ENCODE measurements around the gene MRPL32.

The MRPL32 gene

GRCh38 chr7:42928754-42929153, 3.4 kb upstream of the MRPL32 start:
- DNase-seq = no peak

GRCh38 chr7:42929449-42929848, 2.7 kb upstream of the MRPL32 start:
- no peak for DNase-seq

- DNase-seq = no peak
Observed at GRCh38 chr7:42930889-42931288, 1.3 kb upstream of the MRPL32 start.

- peak; percentile 10 for DNase-seq
Observed at GRCh38 chr7:42931447-42931833, 736 bp upstream of the MRPL32 start.

GRCh38 chr7:42932811-42933591, 825 bp downstream of the MRPL32 start:
- DNase-seq = no peak

- no peak for DNase-seq
Observed at GRCh38 chr7:42934291-42934690, 2.1 kb downstream of the MRPL32 start.

GRCh38 chr7:42935861-42936260, 3.7 kb downstream of the MRPL32 start:
- no peak for DNase-seq

- no peak for DNase-seq
Observed at GRCh38 chr7:42939457-42940240, 7.5 kb downstream of the MRPL32 start.

- DNase-seq = peak; percentile 60
Observed at GRCh38 chr7:42940985-42941847, 9.0 kb downstream of the MRPL32 start.

- no peak for DNase-seq
Observed at GRCh38 chr7:42945821-42946626, 13.8 kb downstream of the MRPL32 start.

- DNase-seq = no peak
Observed at GRCh38 chr7:42946627-42946950, 14.4 kb downstream of the MRPL32 start.

- no peak for DNase-seq
Observed at GRCh38 chr7:42947521-42947920, 15.3 kb downstream of the MRPL32 start.

GRCh38 chr7:42950417-42950816, 18.2 kb downstream of the MRPL32 start:
- DNase-seq = no peak

GRCh38 chr7:42952328-42952727, 20.2 kb downstream of the MRPL32 start:
- no peak for DNase-seq

- DNase-seq = no peak
Observed at GRCh38 chr7:42953994-42954393, 21.8 kb downstream of the MRPL32 start.

GRCh38 chr7:42956062-42956461, 23.9 kb downstream of the MRPL32 start:
- no peak for DNase-seq

GRCh38 chr7:42959549-42959948, 27.4 kb downstream of the MRPL32 start:
- DNase-seq = no peak

GRCh38 chr7:42960762-42961161, 28.6 kb downstream of the MRPL32 start:
- DNase-seq = no peak

- DNase-seq = no peak
Observed at GRCh38 chr7:42961170-42961569, 29.0 kb downstream of the MRPL32 start.

GRCh38 chr7:42964293-42964692, 32.1 kb downstream of the MRPL32 start:
- DNase-seq = no peak

GRCh38 chr7:42964849-42965805, 33.0 kb downstream of the MRPL32 start:
- no peak for DNase-seq

Data from activated T-cell treated with anti-CD3 and anti-CD28 coated beads for 4 hours (primary cell).